ENCODE data around the gene DMBT1.

The DMBT1 gene

DNA sequence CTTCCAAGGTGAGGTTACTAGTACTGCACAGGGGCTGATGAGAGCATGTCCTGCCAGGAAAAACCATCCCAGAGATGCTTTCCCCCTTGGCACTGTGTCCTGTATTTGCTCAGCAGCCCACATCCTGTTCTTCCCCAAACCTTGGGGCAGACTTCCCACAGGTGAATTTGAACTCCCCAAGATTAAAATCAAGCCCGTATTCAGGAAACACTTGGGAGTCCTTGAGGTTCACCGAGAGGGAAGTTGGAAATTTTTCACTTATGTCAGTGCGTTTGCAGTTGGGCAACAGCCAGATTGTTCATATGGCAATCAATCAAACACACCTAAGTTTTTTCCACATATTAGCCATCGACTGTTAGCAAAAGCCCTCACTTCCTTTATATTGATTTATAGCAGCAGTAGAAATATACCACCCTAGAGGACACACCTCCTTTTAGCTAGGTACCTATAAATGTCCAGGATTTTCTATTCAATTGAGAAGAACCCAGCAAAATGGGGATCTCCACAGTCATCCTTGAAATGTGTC, at the start of gene DMBT1:
TSS of gene DMBT1 (plus strand) at position 476 of the 526 bp plus-strand sequence. CDS start at position 493, 17 bp downstream.
- TF ChIP-seq, protein P1, sequence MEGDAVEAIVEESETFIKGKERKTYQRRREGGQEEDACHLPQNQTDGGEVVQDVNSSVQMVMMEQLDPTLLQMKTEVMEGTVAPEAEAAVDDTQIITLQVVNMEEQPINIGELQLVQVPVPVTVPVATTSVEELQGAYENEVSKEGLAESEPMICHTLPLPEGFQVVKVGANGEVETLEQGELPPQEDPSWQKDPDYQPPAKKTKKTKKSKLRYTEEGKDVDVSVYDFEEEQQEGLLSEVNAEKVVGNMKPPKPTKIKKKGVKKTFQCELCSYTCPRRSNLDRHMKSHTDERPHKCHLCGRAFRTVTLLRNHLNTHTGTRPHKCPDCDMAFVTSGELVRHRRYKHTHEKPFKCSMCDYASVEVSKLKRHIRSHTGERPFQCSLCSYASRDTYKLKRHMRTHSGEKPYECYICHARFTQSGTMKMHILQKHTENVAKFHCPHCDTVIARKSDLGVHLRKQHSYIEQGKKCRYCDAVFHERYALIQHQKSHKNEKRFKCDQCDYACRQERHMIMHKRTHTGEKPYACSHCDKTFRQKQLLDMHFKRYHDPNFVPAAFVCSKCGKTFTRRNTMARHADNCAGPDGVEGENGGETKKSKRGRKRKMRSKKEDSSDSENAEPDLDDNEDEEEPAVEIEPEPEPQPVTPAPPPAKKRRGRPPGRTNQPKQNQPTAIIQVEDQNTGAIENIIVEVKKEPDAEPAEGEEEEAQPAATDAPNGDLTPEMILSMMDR (IDR thresholded peaks at IDR 0.05; ENCODE audit: low read length, missing control alignments), result no peak
- DNase-seq (ENCODE audit: low read depth), result no peak
- H3K4me3 ChIP-seq (replicated peaks; ENCODE audit: low read depth, low read length), result no peak within 1 kb of the TSS

DNA sequence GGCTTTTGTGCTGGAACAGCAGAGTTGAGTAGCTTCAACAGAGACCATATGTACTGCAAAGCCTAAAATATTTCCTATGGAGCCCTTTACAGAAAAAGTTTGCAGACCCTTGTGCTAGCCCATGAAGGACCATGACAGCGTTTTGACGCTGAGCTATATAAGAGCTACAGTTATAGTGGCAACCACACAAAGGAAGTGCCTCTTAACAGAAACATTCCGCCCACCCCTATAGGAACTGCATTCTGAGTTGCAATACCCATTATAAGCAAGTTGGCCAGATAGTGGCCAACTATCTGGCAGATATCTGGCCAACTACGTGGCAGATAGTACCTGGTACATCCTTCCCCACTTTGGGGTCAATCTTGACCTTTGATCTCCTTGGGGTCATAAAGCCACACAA, 47.5 kb upstream of the DMBT1 start:
- DNase-seq (ENCODE audit: low read depth), result no peak
- TF ChIP-seq, protein P1 (IDR thresholded peaks at IDR 0.05; ENCODE audit: low read length, missing control alignments), result no peak
- no peak overlapping the region for H3K4me3 ChIP-seq (replicated peaks; ENCODE audit: low read depth, low read length)

DNA sequence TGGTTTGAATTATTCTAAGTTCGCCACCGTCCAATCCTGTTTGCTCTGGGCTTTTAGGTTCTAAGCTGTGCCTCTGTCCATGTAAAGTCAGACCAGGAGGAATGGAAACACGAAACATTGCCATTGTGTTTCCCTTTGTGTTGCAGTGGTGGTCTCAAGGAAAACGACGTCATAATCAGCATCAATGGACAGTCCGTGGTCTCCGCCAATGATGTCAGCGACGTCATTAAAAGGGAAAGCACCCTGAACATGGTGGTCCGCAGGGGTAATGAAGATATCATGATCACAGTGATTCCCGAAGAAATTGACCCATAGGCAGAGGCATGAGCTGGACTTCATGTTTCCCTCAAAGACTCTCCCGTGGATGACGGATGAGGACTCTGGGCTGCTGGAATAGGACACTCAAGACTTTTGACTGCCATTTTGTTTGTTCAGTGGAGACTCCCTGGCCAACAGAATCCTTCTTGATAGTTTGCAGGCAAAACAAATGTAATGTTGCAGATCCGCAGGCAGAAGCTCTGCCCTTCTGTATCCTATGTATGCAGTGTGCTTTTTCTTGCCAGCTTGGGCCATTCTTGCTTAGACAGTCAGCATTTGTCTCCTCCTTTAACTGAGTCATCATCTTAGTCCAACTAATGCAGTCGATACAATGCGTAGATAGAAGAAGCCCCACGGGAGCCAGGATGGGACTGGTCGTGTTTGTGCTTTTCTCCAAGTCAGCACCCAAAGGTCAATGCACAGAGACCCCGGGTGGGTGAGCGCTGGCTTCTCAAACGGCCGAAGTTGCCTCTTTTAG, 46.3 kb upstream of the DMBT1 start:
- peak; percentile 55 for DNase-seq (ENCODE audit: low read depth)
- H3K4me3 ChIP-seq (replicated peaks; ENCODE audit: low read depth, low read length), result no peak overlapping the region
- TF ChIP-seq, protein P1 (IDR thresholded peaks at IDR 0.05; ENCODE audit: low read length, missing control alignments), result no peak

DNA sequence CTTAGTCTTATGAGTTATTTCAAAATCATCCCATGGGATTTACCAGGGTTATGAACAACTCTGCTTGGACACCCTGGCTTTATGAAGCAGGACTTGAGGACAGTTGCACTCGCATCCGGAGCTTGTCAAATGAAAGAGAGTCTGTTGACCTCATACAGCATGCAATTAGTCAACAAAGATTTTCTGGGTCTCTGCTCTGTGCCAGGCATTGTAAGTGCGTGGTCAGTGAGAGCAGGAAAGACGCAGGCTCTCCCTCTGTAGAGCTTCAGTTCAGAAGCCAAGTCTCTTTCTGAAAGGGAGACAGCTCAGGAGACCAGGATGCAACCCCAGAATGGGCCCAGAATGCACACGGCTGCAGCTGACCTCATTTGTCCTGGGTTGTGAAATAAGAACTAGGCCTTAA, 45.5 kb upstream of the DMBT1 start:
- H3K4me3 ChIP-seq (replicated peaks; ENCODE audit: low read depth, low read length), result no peak overlapping the region
- TF ChIP-seq, protein P1 (IDR thresholded peaks at IDR 0.05; ENCODE audit: low read length, missing control alignments), result no peak
- DNase-seq (ENCODE audit: low read depth), result peak; percentile 88

DNA sequence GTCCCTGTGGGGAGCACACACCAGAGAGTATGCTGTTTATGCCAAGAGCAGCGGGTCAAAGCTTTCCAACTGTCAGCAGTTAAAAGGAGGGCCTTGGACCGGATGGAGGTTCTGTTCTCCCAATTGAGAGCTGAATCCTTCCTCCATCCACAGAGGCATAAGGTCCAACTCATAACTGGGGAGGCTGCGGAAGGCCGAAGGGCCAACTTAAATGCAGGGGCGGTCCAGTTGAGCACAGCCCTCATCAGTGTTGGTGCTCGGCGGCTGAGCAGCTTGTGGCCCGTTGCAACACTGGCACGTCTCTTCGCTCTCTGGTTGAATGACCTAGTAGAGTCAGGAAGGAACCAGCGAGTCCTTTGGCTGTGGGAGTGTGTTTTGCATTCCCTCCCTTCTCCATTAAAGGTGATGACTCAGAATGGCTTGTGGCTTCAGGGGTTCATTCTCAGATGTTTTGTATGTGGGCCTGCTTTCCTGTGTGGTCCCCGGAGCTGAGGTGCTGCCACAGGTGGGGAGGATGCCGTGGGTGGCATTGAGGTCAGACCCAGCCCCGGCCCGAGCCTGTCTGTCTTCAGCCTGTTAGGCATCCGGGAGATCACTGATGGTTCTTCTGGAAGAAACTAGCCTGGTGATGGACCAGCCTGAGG, 44.8 kb upstream of the DMBT1 start:
- no peak overlapping the region for H3K4me3 ChIP-seq (replicated peaks; ENCODE audit: low read depth, low read length)
- TF ChIP-seq, protein P1 (IDR thresholded peaks at IDR 0.05; ENCODE audit: low read length, missing control alignments), result no peak
- peak; percentile 59 for DNase-seq (ENCODE audit: low read depth)

DNA sequence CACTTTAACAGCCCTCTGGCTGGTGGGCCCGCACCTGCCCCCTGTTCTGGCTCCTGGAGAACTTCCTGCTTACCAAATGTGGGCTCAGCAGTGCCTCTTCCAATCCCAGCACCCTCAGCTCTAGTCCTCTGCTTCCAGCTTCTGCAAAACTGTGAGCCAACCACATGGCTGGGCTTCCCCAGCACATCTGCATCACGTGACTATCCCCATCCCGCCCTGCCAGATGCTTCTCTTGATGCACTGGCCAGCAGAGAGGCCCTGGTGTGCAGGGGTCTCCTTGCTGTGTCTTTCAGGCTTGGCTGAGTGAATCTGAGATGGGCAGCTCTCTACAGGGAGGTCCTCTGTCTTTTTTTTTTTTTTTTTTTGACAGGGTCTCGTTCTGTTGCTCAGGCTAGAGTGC, 43.8 kb upstream of the DMBT1 start:
- DNase-seq (ENCODE audit: low read depth), result no peak
- TF ChIP-seq, protein P1 (IDR thresholded peaks at IDR 0.05; ENCODE audit: low read length, missing control alignments), result no peak
- no peak overlapping the region for H3K4me3 ChIP-seq (replicated peaks; ENCODE audit: low read depth, low read length)
